Renal cortical epithelial cell (primary cell): Measurements from ENCODE around the gene ITPKB. TPM values are rescaled to one million over a fixed set of nuclear protein-coding genes. Genes with fewer than 3 reads are reported as not detected.
A peak's percentile ranks its signal among the peaks of the same experiment; 100 is the strongest.
"Not testable (repeated sequence)": the region's sequence is repeated elsewhere in the genome, so short reads cannot be mapped to it uniquely, and the experiment has no call there.

ENCODE experiments used
- DNase-seq: peaks from one replicate; pipeline ENCODE4 v3.0.0-alpha.2; 2011; ENCODE audit warnings: low read depth
- total RNA-seq: library from RNA; depleted of rRNA; stranded (reverse); fragments of >200 nt; gene quantifications from 2 replicates; pipeline ENCODE4 v1.2.3, GENCODE V29; 2014

Gene ITPKB
- total RNA-seq, 1 donor from 2014 or later, result 5.9 TPM

- DNase-seq, result no peak
Observed at GRCh38 chr1:226625326-226625725, 113.8 kb downstream of the ITPKB start.

GRCh38 chr1:226624526-226624925, 114.6 kb downstream of the ITPKB start:
- DNase-seq, result no peak

GRCh38 chr1:226622012-226622411, 117.1 kb downstream of the ITPKB start:
- no peak for DNase-seq

GRCh38 chr1:226619031-226619430, 120.1 kb downstream of the ITPKB start:
- DNase-seq, result no peak

- DNase-seq, result no peak
Observed at GRCh38 chr1:226618380-226618779, 120.7 kb downstream of the ITPKB start.

- DNase-seq, result not testable (repeated sequence)
Observed at GRCh38 chr1:226617719-226618118, 121.4 kb downstream of the ITPKB start.

GRCh38 chr1:226617109-226617508, 122.0 kb downstream of the ITPKB start:
- no peak for DNase-seq

GRCh38 chr1:226616636-226617035, 122.4 kb downstream of the ITPKB start:
- DNase-seq, result no peak

GRCh38 chr1:226615876-226616275, 123.2 kb downstream of the ITPKB start:
- DNase-seq, result no peak

GRCh38 chr1:226611980-226612379, 127.1 kb downstream of the ITPKB start:
- not testable (repeated sequence) for DNase-seq

GRCh38 chr1:226611301-226611700, 127.8 kb downstream of the ITPKB start:
- no peak for DNase-seq

GRCh38 chr1:226610671-226611070, 128.4 kb downstream of the ITPKB start:
- DNase-seq, result no peak

- no peak for DNase-seq
Observed at GRCh38 chr1:226609836-226610455, 129.1 kb downstream of the ITPKB start.

- peak; percentile 58 for DNase-seq
Observed at GRCh38 chr1:226608699-226609505, 130.2 kb downstream of the ITPKB start.

GRCh38 chr1:226607821-226608220, 131.3 kb downstream of the ITPKB start:
- DNase-seq, result no peak

- DNase-seq, result no peak
Observed at GRCh38 chr1:226607268-226607660, 131.8 kb downstream of the ITPKB start.

GRCh38 chr1:226606311-226607267, 132.5 kb downstream of the ITPKB start:
- DNase-seq, result no peak

- no peak for DNase-seq
Observed at GRCh38 chr1:226605318-226605950, 133.6 kb downstream of the ITPKB start.

- no peak for DNase-seq
Observed at GRCh38 chr1:226604560-226605317, 134.3 kb downstream of the ITPKB start.

GRCh38 chr1:226603858-226604559, 135.1 kb downstream of the ITPKB start:
- DNase-seq, result no peak
